SKM-1 treated with dmso at 0.1 percent for 144 hours (cell line): ENCODE measurements around the gene GCK.

Experiments used
- DNase-seq: peaks from one replicate; lab custom pipeline; 2025; ENCODE audit not compliant: unreplicated experiment; lab: John Stamatoyannopoulos, UW

GCK gene

GRCh38 chr7:44094883-44095592 lies 94.2 kb downstream of the GCK start:
- no peak for DNase-seq

- DNase-seq = no peak
These were observed 94.9 kb downstream of the GCK start for GRCh38 chr7:44094365-44094764.
